B cell (primary cell): Measurements from ENCODE around the gene CCNI.

ENCODE experiments used
- EZH2 ChIP-seq: IDR thresholded peaks from 2 replicates; pipeline ENCODE4 v1.6.1; 2012; ENCODE audit warnings: borderline replicate concordance, low read depth, mild to moderate bottlenecking, moderate library complexity, low read length; ENCODE audit not compliant: insufficient read depth, poor library complexity, severe bottlenecking
- TF ChIP-seq, protein P1 (sequence below): fragments of 200-600 bp; IDR thresholded peaks from one replicate; pipeline ENCODE4 v1.8.0; 2022; ENCODE audit warnings: antibody characterized with exemption, mild to moderate bottlenecking

DNA sequence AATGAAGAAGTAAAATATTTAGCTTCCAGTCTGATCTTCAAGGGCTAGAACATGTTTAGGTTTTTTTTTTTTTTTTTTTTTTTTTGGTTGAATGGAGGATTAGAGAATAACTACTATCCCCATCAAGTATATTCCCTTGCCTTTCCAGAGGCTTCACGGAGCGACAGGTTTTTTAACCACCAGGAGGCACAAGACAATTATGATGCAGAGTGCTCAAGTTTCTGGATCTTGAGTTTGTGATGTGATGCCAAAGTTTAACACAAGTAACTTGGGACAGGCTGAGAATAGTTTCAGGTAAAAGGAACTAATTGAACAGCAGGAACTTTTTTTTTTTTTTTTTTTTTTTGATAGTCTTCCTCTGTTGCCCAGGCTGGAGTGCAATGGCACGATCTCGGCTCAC lies 30.3 kb downstream of the CCNI start:
- TF ChIP-seq, protein P1, sequence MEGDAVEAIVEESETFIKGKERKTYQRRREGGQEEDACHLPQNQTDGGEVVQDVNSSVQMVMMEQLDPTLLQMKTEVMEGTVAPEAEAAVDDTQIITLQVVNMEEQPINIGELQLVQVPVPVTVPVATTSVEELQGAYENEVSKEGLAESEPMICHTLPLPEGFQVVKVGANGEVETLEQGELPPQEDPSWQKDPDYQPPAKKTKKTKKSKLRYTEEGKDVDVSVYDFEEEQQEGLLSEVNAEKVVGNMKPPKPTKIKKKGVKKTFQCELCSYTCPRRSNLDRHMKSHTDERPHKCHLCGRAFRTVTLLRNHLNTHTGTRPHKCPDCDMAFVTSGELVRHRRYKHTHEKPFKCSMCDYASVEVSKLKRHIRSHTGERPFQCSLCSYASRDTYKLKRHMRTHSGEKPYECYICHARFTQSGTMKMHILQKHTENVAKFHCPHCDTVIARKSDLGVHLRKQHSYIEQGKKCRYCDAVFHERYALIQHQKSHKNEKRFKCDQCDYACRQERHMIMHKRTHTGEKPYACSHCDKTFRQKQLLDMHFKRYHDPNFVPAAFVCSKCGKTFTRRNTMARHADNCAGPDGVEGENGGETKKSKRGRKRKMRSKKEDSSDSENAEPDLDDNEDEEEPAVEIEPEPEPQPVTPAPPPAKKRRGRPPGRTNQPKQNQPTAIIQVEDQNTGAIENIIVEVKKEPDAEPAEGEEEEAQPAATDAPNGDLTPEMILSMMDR, result no peak
- no peak for TF ChIP-seq EZH2
